Measurements from ENCODE around the gene FOXRED2. TPM values are rescaled to one million over a fixed set of nuclear protein-coding genes. Genes with fewer than 3 reads are reported as not detected.

FOXRED2 gene
- polyA plus RNA-seq, 1 of the 3 experiments (the other 2 are of a cell fraction): 7.9 TPM

GRCh38 chr22:36439481-36440271 lies 67.2 kb downstream of the FOXRED2 start:
- H3K9ac ChIP-seq: no peak overlapping the region; the same call in 1 of the 2 replicates
- TF ChIP-seq MEF2A (IDR thresholded peaks at IDR 0.05; ENCODE audit: borderline replicate concordance, low read depth): peak; percentile 53; the same call in 1 of the 2 replicates
- TF ChIP-seq FOXJ3 (CRISPR knock-in tag; IDR thresholded peaks at IDR 0.05): no peak
- TF ChIP-seq, protein P1, sequence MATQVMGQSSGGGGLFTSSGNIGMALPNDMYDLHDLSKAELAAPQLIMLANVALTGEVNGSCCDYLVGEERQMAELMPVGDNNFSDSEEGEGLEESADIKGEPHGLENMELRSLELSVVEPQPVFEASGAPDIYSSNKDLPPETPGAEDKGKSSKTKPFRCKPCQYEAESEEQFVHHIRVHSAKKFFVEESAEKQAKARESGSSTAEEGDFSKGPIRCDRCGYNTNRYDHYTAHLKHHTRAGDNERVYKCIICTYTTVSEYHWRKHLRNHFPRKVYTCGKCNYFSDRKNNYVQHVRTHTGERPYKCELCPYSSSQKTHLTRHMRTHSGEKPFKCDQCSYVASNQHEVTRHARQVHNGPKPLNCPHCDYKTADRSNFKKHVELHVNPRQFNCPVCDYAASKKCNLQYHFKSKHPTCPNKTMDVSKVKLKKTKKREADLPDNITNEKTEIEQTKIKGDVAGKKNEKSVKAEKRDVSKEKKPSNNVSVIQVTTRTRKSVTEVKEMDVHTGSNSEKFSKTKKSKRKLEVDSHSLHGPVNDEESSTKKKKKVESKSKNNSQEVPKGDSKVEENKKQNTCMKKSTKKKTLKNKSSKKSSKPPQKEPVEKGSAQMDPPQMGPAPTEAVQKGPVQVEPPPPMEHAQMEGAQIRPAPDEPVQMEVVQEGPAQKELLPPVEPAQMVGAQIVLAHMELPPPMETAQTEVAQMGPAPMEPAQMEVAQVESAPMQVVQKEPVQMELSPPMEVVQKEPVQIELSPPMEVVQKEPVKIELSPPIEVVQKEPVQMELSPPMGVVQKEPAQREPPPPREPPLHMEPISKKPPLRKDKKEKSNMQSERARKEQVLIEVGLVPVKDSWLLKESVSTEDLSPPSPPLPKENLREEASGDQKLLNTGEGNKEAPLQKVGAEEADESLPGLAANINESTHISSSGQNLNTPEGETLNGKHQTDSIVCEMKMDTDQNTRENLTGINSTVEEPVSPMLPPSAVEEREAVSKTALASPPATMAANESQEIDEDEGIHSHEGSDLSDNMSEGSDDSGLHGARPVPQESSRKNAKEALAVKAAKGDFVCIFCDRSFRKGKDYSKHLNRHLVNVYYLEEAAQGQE (IDR thresholded peaks at IDR 0.05; ENCODE audit: low read depth, low read length): peak; percentile 42; the same call in 1 of the 2 replicates
- TF ChIP-seq SMC3 (IDR thresholded peaks at IDR 0.05; ENCODE audit: low read depth, low read length): no peak
- no peak for TF ChIP-seq EZH2phosphoT487 (IDR thresholded peaks at IDR 0.05; ENCODE audit: borderline replicate concordance, low read depth)
- peak; percentile 86 for TF ChIP-seq PBX3 (IDR thresholded peaks at IDR 0.05)
- TF ChIP-seq EP300 (IDR thresholded peaks at IDR 0.05; ENCODE audit: borderline replicate concordance in 1 of 2, low read depth in 1 of 2, low read length in 1 of 2): peak in 1 of 2 experiments; percentile 94; a peak in 2 of 4 replicates
- TF ChIP-seq, protein P2, sequence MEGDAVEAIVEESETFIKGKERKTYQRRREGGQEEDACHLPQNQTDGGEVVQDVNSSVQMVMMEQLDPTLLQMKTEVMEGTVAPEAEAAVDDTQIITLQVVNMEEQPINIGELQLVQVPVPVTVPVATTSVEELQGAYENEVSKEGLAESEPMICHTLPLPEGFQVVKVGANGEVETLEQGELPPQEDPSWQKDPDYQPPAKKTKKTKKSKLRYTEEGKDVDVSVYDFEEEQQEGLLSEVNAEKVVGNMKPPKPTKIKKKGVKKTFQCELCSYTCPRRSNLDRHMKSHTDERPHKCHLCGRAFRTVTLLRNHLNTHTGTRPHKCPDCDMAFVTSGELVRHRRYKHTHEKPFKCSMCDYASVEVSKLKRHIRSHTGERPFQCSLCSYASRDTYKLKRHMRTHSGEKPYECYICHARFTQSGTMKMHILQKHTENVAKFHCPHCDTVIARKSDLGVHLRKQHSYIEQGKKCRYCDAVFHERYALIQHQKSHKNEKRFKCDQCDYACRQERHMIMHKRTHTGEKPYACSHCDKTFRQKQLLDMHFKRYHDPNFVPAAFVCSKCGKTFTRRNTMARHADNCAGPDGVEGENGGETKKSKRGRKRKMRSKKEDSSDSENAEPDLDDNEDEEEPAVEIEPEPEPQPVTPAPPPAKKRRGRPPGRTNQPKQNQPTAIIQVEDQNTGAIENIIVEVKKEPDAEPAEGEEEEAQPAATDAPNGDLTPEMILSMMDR (IDR thresholded peaks at IDR 0.05): no peak
- no peak for TF ChIP-seq GATA2 (CRISPR knock-in tag; IDR thresholded peaks at IDR 0.05)
- no peak for TF ChIP-seq MXI1 (IDR thresholded peaks at IDR 0.05; ENCODE audit: low read depth, low read length)
- TF ChIP-seq FOSL2 (IDR thresholded peaks at IDR 0.05; ENCODE audit: borderline replicate concordance, low read depth): peak; percentile 99
- peak; percentile 75; the same call in 1 of the 2 replicates for TF ChIP-seq MAX (IDR thresholded peaks at IDR 0.05; ENCODE audit: low read depth)
- 0 out of 2 replicates have a peak, but pooled peaks have one; percentile 28 for TF ChIP-seq GABPA (IDR thresholded peaks at IDR 0.05; ENCODE audit: low read depth)
- TF ChIP-seq, protein P3, sequence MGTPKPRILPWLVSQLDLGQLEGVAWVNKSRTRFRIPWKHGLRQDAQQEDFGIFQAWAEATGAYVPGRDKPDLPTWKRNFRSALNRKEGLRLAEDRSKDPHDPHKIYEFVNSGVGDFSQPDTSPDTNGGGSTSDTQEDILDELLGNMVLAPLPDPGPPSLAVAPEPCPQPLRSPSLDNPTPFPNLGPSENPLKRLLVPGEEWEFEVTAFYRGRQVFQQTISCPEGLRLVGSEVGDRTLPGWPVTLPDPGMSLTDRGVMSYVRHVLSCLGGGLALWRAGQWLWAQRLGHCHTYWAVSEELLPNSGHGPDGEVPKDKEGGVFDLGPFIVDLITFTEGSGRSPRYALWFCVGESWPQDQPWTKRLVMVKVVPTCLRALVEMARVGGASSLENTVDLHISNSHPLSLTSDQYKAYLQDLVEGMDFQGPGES (IDR thresholded peaks at IDR 0.05; ENCODE audit: low read depth, low read length): no peak
- TF ChIP-seq RAD21 (IDR thresholded peaks at IDR 0.05; ENCODE audit: low read length): no peak
- TF ChIP-seq JUND (IDR thresholded peaks at IDR 0.05): peak; percentile 95
- no peak for TF ChIP-seq RCOR1 (IDR thresholded peaks at IDR 0.05; ENCODE audit: low read length)
- TF ChIP-seq, protein P4, sequence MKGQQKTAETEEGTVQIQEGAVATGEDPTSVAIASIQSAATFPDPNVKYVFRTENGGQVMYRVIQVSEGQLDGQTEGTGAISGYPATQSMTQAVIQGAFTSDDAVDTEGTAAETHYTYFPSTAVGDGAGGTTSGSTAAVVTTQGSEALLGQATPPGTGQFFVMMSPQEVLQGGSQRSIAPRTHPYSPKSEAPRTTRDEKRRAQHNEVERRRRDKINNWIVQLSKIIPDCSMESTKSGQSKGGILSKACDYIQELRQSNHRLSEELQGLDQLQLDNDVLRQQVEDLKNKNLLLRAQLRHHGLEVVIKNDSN (IDR thresholded peaks at IDR 0.05; ENCODE audit: borderline replicate concordance, low read depth): no peak
- TF ChIP-seq NFIC (IDR thresholded peaks at IDR 0.05; ENCODE audit: borderline replicate concordance): peak; percentile 78
- TF ChIP-seq TAF1 (IDR thresholded peaks at IDR 0.05; ENCODE audit: borderline replicate concordance, low read depth, low read length): no peak
- TF ChIP-seq ZBTB33 (IDR thresholded peaks at IDR 0.05; ENCODE audit: borderline replicate concordance, low read depth): no peak

More at GRCh38 chr22:36439481-36440271, 67.2 kb downstream of the FOXRED2 start:
- Histone ChIP-seq H3F3A (replicated peaks; ENCODE audit: insufficient read depth) (peaks cover 21% of the 10 kb centered on the region), H3K4me1 (ENCODE audit: control insufficient read depth in 1 of 2, insufficient read depth in 2 of 2, low read depth in 1 of 2, low read length in 1 of 2) (peaks cover 0 to 16% of the 10 kb centered on the region in 2 experiments; a peak in 2 of 4 replicates), H3K27me3 (ENCODE audit: insufficient read depth) (no peaks in the 10 kb centered on the region), H3K79me2 (ENCODE audit: insufficient read depth) (no peaks in the 10 kb centered on the region), H3K36me3 (replicated peaks in 1 of 2; ENCODE audit: control insufficient read depth in 1 of 2, insufficient read depth in 2 of 2, low read length in 1 of 2) (no peaks in the 10 kb centered on the region), H3K4me3 (ENCODE audit: low read depth in 2 of 2, low read length in 1 of 2) (no peak overlapping the region), H3K9me2 (no peaks in the 10 kb centered on the region), H4K20me1 (ENCODE audit: insufficient read depth) (no peaks in the 10 kb centered on the region), H3K9me3 (no peaks in the 10 kb centered on the region), H3K27ac (ENCODE audit: low read depth in 2 of 2, low read length in 1 of 2) (peak overlapping the region in 1 of 2 experiments; percentile 84; a peak in 2 of 4 replicates), H2AFZ (ENCODE audit: low read depth) (no peak overlapping the region), H3K4me2 (peak overlapping the region; percentile 45)
- WGBS (ENCODE audit: low lambda C conversion rate): 67% methylated on average over 6 of the region's 6 CpGs
- ChIA-PET CTCF (no interaction called here), POLR2A (no interaction called here)
- DNase-seq: peak; percentile 51

Measured in SK-N-SH (cell line).